ENCODE measurements around the gene MYORG.

DNA sequence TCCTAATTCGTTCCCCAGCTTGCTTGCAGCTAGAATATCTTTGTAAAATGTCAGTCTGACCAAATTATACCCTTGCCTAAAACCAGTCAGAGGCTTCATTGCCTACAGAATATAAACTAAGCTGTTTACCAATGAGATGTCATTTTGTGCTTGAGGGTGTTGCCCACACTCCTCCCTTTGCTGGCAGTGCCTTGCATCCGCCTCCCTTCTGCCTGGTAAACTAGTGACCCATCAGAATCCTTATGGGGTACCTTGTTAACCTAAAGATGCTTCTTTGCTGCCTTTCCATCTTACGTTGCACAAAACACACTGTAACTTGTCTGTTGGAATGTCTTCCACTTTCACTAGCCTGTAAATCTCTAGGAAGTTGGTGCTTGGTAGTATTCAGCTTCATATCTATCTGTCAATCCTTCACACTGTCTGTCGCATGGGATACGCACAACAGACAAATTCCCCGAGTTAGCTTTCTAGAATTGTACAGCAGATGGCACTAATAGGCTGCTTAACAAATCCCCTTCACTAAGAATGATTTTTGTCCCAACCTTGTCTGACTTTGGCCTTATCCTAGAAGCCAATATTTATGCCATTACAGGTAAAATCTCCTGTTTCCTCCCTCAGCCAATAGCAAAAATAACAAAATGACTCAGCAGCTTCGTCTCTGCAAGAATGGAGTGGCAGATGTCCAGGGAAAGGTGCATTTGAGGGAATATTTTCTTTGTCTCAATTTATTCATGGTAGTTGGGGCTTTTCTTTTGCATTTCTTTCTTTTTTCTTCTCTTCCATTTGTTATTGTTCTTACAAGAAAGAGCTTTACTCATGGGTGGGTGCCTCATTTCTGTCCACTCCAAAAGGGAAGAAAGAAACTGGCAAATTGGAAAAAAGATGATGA lies 44.4 kb downstream of the MYORG start:
- TF ChIP-seq POLR2A (IDR thresholded peaks at IDR 0.05; ENCODE audit: low read length) (no peak), GATA1 (IDR thresholded peaks at IDR 0.05; ENCODE audit: low read depth, low read length) (no peak)
